NCI-H748 (cell line): ENCODE results near the gene EZR.

Source experiments
- DNase-seq: peaks from one replicate; lab custom pipeline; 2025; ENCODE audit not compliant: unreplicated experiment; lab: John Stamatoyannopoulos, UW

Gene EZR

GRCh38 chr6:158764183-158764849 is 54.9 kb downstream of the EZR start:
- DNase-seq, result no peak

- no peak for DNase-seq
Observed at GRCh38 chr6:158763434-158764182, 55.6 kb downstream of the EZR start.

DNA sequence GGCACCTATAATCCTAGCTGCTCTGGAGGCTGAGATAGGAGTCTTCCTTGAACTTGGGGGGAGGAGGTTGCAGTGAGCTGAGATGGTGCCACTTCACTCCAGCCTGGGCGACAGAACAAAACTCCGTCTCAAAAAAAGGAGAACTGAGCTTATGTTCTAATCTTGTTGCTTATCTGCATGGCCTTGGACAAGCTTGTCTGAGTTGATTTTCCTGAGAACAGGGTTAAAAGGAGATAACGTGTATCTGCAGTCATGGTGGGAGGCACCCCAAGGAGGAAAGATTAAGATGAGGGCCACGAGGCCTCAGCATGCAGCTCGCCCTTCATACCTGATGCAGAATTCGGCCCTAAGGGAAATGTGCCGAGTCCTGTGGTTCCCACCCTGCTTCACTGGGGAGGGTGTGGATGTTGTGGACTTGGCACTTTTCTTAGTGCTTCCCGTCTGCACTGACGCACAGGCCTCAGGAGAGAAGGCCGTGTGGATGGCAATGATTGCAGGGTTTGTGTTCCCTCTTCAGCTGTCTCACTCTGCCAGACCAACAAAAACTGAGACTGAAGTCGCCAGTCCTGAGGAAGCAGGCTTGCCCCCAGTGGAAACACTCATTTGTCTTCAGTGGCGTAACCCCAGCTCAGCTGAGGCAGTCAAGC is 56.3 kb downstream of the EZR start:
- no peak for DNase-seq

GRCh38 chr6:158761746-158762145 is 57.4 kb downstream of the EZR start:
- no peak for DNase-seq

GRCh38 chr6:158760618-158761250 is 58.4 kb downstream of the EZR start:
- DNase-seq, result no peak

DNA sequence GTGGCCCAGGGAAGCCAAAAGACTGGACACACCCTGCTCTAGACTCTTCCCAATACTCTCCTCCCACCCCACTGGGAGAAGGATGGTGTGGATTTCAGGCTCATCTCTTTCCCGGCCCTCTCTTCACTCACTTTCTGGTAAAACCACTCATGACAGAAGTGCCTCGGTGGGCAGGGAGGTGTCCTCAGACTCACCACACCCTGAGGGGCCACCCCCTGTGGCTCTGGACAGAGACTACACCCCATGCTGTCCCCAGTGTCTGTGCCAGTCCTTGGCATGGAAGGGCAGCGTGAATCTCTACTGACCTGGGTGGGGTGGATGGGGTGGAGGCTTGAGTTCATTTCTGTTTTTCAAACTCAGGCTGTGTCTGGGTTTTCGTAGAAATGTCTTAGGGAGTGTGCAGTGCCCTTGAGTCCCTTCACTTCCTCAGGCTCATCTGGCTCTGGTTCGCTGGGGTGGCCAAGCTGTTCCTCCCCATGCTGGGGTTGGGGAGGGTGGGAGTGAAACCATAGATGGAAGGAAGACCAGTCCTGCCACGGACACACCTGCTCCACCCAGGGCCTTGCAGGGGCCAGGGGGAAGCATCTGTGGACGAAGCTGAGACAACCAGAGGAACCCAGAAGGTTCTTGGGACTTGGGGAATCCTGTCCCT is 59.1 kb downstream of the EZR start:
- no peak for DNase-seq

GRCh38 chr6:158758941-158759479 is 60.2 kb downstream of the EZR start:
- DNase-seq, result no peak

- DNase-seq, result peak; percentile 83
Observed at GRCh38 chr6:158758451-158758860, 60.7 kb downstream of the EZR start.

DNA sequence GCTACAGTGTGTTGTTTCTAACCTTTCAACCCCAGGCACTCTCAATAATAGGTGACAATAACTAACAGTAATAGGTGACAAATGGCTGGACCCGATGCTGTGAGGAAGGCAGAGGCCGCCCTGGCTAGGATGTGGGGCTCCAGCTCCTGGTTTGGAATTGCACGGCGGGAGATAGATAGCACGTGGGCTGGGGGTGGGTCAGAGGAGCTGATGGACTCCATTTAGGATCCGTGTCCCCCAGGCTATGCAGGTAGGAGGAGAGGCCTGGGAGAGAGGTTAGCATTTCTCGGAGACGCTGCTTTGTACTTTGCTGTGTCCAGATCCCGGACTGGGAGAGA is 61.4 kb downstream of the EZR start:
- DNase-seq, result no peak

DNA sequence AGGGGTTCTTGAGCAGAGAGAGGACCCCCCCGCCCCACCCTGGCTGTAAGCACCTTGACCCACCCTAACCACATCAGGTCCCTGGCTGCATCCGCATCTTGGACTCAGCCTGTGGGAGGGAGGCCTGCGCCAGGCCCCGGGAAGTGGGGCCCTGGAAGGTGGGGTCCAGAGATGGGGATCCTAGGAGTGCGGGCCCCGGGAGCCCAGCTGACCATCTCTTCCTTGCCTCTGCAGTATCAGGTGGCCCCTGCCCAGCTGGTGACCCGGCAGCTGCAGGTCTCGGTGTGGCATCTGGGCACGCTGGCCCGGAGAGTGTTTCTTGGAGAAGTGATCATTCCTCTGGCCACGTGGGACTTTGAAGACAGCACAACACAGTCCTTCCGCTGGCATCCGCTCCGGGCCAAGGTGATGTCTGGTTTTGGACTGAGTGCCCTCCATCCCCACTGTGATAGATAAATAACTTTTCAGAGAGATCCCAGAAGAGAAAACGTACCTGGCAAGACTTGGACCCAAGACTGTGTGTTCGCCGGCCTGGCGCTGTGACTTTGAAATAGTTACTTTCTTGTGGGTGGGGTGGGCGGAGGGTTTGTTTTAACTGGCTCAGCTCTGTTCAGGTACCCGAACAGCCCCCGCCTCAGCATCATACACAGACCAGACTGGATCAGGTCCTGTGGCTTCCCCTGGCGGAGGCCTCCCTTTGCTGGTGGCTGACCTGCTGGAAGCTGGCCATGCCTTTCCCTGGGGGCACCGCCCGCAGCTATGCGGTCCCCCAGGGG is 62.0 kb downstream of the EZR start:
- DNase-seq, result no peak

GRCh38 chr6:158756126-158756525 is 63.0 kb downstream of the EZR start:
- no peak for DNase-seq

- no peak for DNase-seq
Observed at GRCh38 chr6:158755636-158756035, 63.5 kb downstream of the EZR start.

- peak; percentile 61 for DNase-seq
Observed at GRCh38 chr6:158754738-158755137, 64.4 kb downstream of the EZR start.

- DNase-seq, result no peak
Observed at GRCh38 chr6:158753811-158754210, 65.4 kb downstream of the EZR start.

DNA sequence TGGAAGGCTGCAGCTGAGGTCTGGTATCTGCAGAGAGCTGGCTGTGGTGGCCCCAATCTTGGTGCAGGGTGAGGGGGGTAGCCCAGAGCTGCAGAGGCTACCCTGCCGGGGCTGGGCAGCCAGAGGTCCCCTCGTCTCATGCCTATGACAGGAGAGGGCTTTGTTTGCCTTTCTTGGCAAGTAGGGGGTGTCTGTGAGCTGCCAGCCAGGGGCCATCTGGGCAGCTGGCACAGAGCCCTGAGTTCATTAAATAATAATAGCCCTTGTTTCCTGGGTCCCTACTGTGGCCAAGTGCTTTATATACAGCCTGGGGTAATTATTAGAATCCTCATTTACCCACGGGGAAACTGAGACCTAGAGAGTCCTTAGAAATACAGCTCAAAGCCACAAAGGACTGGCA is 66.6 kb downstream of the EZR start:
- DNase-seq, result peak; percentile 60

DNA sequence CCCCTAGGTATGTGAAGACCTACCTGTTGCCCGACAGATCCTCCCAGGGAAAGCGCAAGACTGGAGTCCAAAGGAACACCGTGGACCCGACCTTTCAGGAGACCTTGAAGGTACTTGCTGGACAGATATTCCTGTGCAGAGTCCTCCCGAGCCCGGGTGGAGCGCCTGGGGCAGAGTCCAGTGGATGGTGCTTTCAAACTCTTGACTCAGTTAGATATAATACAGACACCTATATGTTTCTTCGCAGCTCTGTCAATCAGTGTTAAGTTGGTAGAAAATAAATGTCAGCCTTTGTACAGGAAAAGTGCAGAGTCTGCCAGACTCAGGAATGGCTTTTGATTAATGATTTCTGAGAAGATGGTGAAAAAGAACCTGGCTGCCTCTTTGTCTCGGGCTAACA is 67.2 kb downstream of the EZR start:
- no peak for DNase-seq

DNA sequence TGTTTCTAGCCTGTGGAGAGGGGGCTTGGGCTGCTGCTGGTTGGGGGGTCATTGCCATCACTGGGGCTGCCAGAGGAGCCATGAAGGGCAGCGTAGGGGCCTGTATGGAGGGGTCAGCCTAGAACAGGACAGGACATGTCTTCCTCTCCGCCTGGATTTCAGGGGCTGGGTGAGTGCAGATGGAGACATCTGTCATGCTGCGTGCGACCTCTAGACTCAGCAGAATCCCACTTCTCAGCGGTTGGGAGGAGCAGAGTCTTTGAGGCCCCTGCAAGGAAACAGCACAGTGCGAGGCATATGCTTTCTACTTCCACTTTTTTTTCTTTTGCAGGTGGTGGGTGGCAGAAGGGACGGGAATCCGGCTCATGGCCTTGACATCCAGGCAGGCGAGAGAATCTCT is 67.9 kb downstream of the EZR start:
- no peak for DNase-seq

DNA sequence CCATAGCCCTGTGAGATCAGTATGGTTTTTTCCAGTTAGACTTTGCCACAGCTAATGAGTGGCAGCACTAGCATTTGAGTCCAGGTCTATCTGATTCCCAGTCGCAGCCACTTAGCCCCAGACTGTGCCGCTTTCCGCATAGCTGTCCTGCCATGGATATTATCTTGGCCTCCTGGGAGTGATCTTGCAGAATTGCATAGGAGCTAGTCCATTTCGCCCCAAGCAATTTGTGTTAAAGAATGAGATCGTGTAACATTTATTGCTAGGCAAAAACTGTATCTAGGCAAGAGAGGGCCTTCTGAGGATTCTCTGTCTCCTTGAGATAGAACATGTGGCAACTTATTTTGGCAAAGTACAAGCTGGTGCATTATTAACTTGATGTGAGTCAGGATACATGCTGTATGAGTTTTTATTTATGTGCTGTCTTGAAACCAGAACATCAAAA is 74.2 kb downstream of the EZR start:
- DNase-seq, result no peak

- no peak for DNase-seq
Observed at GRCh38 chr6:158743033-158743651, 76.0 kb downstream of the EZR start.

DNA sequence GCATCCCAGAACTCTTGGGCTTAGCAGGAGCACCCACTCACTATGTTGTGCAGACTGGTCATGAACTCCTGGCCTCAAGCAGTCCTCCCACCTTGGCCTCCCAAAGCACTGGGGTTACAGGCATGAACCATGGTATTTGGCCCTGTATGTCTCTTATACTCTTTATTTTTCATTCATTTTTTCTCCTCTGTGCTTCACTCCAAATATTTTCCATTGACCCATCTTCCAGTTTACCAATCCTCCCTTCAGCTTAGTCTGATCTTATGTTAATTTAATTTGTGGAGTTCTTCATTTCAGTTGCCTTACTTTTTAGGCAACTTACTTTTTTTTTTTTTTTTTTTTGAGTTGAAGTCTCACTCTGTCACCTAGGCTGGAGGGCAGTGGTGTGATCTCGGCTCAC is 79.5 kb downstream of the EZR start:
- DNase-seq, result no peak
